NT2/D1 (cell line): Measurements from ENCODE around the gene PRKN.

Experiments
- SUZ12 ChIP-seq: IDR thresholded peaks from 2 replicates; pipeline ENCODE4 v1.6.1; 2011; ENCODE audit not compliant: insufficient read length, insufficient read depth; ENCODE audit errors: extremely low read depth
- YY1 ChIP-seq: IDR thresholded peaks from 2 replicates; pipeline ENCODE4 v1.6.1; 2011; ENCODE audit not compliant: insufficient read length, insufficient read depth
- ZNF274 ChIP-seq: IDR thresholded peaks from 2 replicates; pipeline ENCODE4 v1.6.1; 2011; ENCODE audit warnings: mild to moderate bottlenecking, low read depth, low read length

DNA sequence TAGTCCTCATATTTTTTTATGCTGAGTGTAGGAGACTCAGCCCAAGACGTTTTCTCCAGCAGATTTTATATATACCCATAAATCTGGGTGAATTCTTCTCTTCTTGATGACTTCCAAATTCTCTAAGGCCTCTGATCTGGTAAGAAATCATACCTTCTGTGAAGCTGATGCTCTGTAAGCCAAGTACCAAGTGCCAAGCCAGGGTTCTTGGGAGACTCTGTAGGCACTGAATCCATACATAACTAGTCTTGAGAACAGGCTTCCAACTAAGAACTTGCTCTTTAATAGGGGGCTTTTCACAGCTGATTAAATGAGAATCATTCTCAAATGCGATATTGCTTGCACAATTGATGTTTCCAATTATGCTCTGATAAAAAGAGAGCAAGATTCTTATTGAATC, 87.6 kb downstream of the PRKN start:
- TF ChIP-seq ZNF274 = no peak
- TF ChIP-seq YY1 = no peak
- TF ChIP-seq SUZ12 = no peak
